H1 (cell line): Measurements from ENCODE around the gene ANXA1. TPM values are rescaled to one million over a fixed set of nuclear protein-coding genes. Genes with fewer than 3 reads are reported as not detected.

Source experiments
- CTCF ChIA-PET: fragments of 300-600 bp; sonication (Branson Sonifier 250); formaldehyde crosslinking; loops from one replicate; lab custom pipeline; 2021; ENCODE audit not compliant: partially characterized antibody; lab: Charles Lee
- POLR2A ChIA-PET: fragments of 300-600 bp; sonication (Branson Sonifier 250); formaldehyde crosslinking; loops from one replicate; lab custom pipeline; 2021; ENCODE audit warnings: inconsistent platforms; ENCODE audit not compliant: partially characterized antibody; lab: Charles Lee
- DNase-seq, 2 experiments: peaks; one replicate each; pipeline versions ENCODE4 v3.0.0 to v3.0.0-alpha.2; 2010 to 2022; ENCODE audit warnings: low spot score in 2 of 2, low read depth in 1 of 2, mixed read lengths in 1 of 2
- FAIRE-seq: peaks from 2 replicates; lab custom pipeline; 2011; peaks lifted over from hg19 to GRCh38; lab: Jason Lieb, UNC
- H2AFZ ChIP-seq: 2 replicates; pipeline ENCODE4 v1.8.1; 2012; ENCODE audit warnings: low read length, inconsistent platforms
- H2AK5ac ChIP-seq: 2 replicates; pipeline ENCODE4 v1.6.1; 2013; ENCODE audit warnings: low read depth, low read length
- H2BK120ac ChIP-seq: replicated peaks from 2 replicates; pipeline ENCODE3; 2013; ENCODE audit warnings: low read depth, low read length, inconsistent platforms
- H2BK12ac ChIP-seq: 2 replicates; pipeline ENCODE4 v1.6.1; 2013; ENCODE audit warnings: low read depth, low read length
- H2BK15ac ChIP-seq: 2 replicates; pipeline ENCODE4 v1.6.1; 2013; ENCODE audit warnings: low read length
- H2BK20ac ChIP-seq: 2 replicates; pipeline ENCODE4 v1.6.1; 2013; ENCODE audit warnings: low read length
- H2BK5ac ChIP-seq: 2 replicates; pipeline ENCODE4 v1.6.1; 2013; ENCODE audit warnings: low read depth, low read length
- H3K14ac ChIP-seq: 2 replicates; pipeline ENCODE4 v1.6.1; 2013; ENCODE audit warnings: inconsistent platforms; ENCODE audit not compliant: insufficient read length
- H3K18ac ChIP-seq: 2 replicates; pipeline ENCODE4 v1.6.1; 2013; ENCODE audit warnings: low read length; ENCODE audit errors: extremely low read depth
- H3K23ac ChIP-seq: 2 replicates; pipeline ENCODE4 v1.6.1; 2013; ENCODE audit warnings: inconsistent platforms; ENCODE audit not compliant: insufficient read length
- H3K23me2 ChIP-seq: 2 replicates; pipeline ENCODE4 v1.6.1; 2013; ENCODE audit warnings: low read depth, low read length
- H3K27ac ChIP-seq: 2 replicates; pipeline ENCODE4 v1.6.1; 2011; ENCODE audit warnings: low read depth, low read length, inconsistent platforms
- H3K27me3 ChIP-seq, 4 experiments: replicated peaks in 1 of 4; 1 replicate in 1 of 4; 2 replicates in 3 of 4; pipeline versions ENCODE4 v1.6.1 to v1.8.1; 2011 to 2013; ENCODE audit warnings: low read length in 3 of 4, mild to moderate bottlenecking in 3 of 4, inconsistent platforms in 2 of 4, mixed read lengths in 2 of 4, moderate library complexity in 1 of 4; ENCODE audit not compliant: control insufficient read depth in 3 of 4, insufficient read depth in 3 of 4; ENCODE audit errors: extremely low read depth in 1 of 4
- H3K36me3 ChIP-seq, 4 experiments: 2 replicates each; pipeline versions ENCODE4 v1.6.1 to v1.8.1; 2011 to 2013; ENCODE audit warnings: mild to moderate bottlenecking in 4 of 4, low read length in 3 of 4, moderate library complexity in 2 of 4, control low read depth in 1 of 4, inconsistent platforms in 1 of 4; ENCODE audit not compliant: insufficient read depth in 4 of 4, control insufficient read depth in 2 of 4
- H3K4ac ChIP-seq: replicated peaks from 2 replicates; pipeline ENCODE3; 2013; ENCODE audit warnings: low read length, low read depth, mixed read lengths, inconsistent platforms; ENCODE audit not compliant: insufficient read length
- H3K4me1 ChIP-seq, 4 experiments: replicated peaks in 1 of 4; 1 replicate in 1 of 4; 2 replicates in 3 of 4; pipeline versions ENCODE4 v1.6.1 to v1.8.1; 2011 to 2013; ENCODE audit warnings: low read length in 3 of 4, inconsistent platforms in 2 of 4, mixed read lengths in 1 of 4; ENCODE audit not compliant: insufficient read depth in 4 of 4, control insufficient read depth in 3 of 4
- H3K4me2 ChIP-seq, 2 experiments: 2 replicates each; pipeline versions ENCODE4 v1.6.1 to v1.8.1; 2011 to 2013; ENCODE audit warnings: low read depth in 2 of 2, low read length in 2 of 2, control low read depth in 1 of 2, inconsistent platforms in 1 of 2, mild to moderate bottlenecking in 1 of 2; ENCODE audit not compliant: insufficient read depth in 1 of 2
- H3K4me3 ChIP-seq, 4 experiments: fragments of 200-600, 300-600 bp in 1 of 4; sonication (generic), shearing (Covaris generic), sonication (Bioruptor Twin) in 1 of 4; 2 replicates each; pipeline versions ENCODE4 v1.5.1 to v1.8.1; 2011 to 2016; ENCODE audit warnings: low read length in 4 of 4, low read depth in 3 of 4, control low read depth in 2 of 4, inconsistent platforms in 2 of 4, mild to moderate bottlenecking in 2 of 4, mixed read lengths in 1 of 4, moderate library complexity in 1 of 4; ENCODE audit not compliant: insufficient read depth in 2 of 4; ENCODE audit errors: extremely low read depth in 1 of 4
- H3K56ac ChIP-seq: replicated peaks from 2 replicates; pipeline ENCODE3; 2013; ENCODE audit warnings: low read depth, mild to moderate bottlenecking, mixed read lengths, low read length, inconsistent platforms; ENCODE audit not compliant: insufficient read length
- H3K79me1 ChIP-seq: 2 replicates; pipeline ENCODE4 v1.6.1; 2013; ENCODE audit warnings: low read depth, low read length, control low read depth
- H3K79me2 ChIP-seq, 2 experiments: 2 replicates each; pipeline versions ENCODE4 v1.6.1 to v1.8.1; 2012 to 2013; ENCODE audit warnings: low read length in 2 of 2, mild to moderate bottlenecking in 2 of 2, inconsistent platforms in 1 of 2; ENCODE audit not compliant: insufficient read depth in 2 of 2, control insufficient read depth in 1 of 2
- H3K9ac ChIP-seq, 4 experiments: replicated peaks in 1 of 4; 1 replicate in 1 of 4; 2 replicates in 3 of 4; pipeline versions ENCODE4 v1.6.1 to v1.8.1; 2011 to 2013; ENCODE audit warnings: low read depth in 3 of 4, low read length in 3 of 4, control low read depth in 2 of 4, mild to moderate bottlenecking in 2 of 4, moderate library complexity in 2 of 4, inconsistent platforms in 1 of 4; ENCODE audit errors: extremely low read depth in 1 of 4
- H3K9me3 ChIP-seq, 2 experiments: 2 replicates each; pipeline versions ENCODE4 v1.6.1 to v1.8.1; 2012 to 2013; ENCODE audit warnings: mild to moderate bottlenecking in 2 of 2, moderate library complexity in 2 of 2, control low read depth in 1 of 2, inconsistent platforms in 1 of 2, low read depth in 1 of 2, low read length in 1 of 2, mixed read lengths in 1 of 2; ENCODE audit not compliant: insufficient read depth in 2 of 2
- H4K20me1 ChIP-seq, 2 experiments: replicated peaks in 1 of 2; 2 replicates each; pipeline versions ENCODE3 to v1.8.1; 2011 to 2013; ENCODE audit warnings: inconsistent platforms in 2 of 2, low read length in 2 of 2, mild to moderate bottlenecking in 1 of 2; ENCODE audit not compliant: insufficient read depth in 2 of 2, control insufficient read depth in 1 of 2
- H4K5ac ChIP-seq: 2 replicates; pipeline ENCODE4 v1.6.1; 2013; ENCODE audit warnings: low read length, low read depth, mixed read lengths, inconsistent platforms; ENCODE audit not compliant: insufficient read length
- H4K8ac ChIP-seq: 2 replicates; pipeline ENCODE4 v1.8.0; 2013; ENCODE audit warnings: mild to moderate bottlenecking, moderate library complexity, low read length, inconsistent platforms; ENCODE audit not compliant: insufficient read depth; ENCODE audit errors: extremely low read depth
- H4K91ac ChIP-seq: replicated peaks from 2 replicates; pipeline ENCODE3; 2013; ENCODE audit warnings: low read length, mixed read lengths, inconsistent platforms; ENCODE audit not compliant: insufficient read length
- EGR1 ChIP-seq: IDR thresholded peaks from 2 replicates; pipeline ENCODE4 v1.6.1; 2011; ENCODE audit warnings: low read depth, low read length, borderline replicate concordance
- KDM1A ChIP-seq: fragments of 200-600, 300-600 bp; sonication (generic); IDR thresholded peaks from 2 replicates; pipeline ENCODE4 v1.7.1; 2016; ENCODE audit warnings: mild to moderate bottlenecking, low read length, borderline replicate concordance
- RXRA ChIP-seq: IDR thresholded peaks from 2 replicates; pipeline ENCODE4 v1.6.1; 2011; ENCODE audit warnings: low read depth, mild to moderate bottlenecking, low read length, moderate library complexity; ENCODE audit not compliant: insufficient read depth
- SIRT6 ChIP-seq: IDR thresholded peaks from one replicate; pipeline ENCODE4 v1.7.1; 2012; ENCODE audit warnings: low read length, inconsistent platforms
- SIX5 ChIP-seq: IDR thresholded peaks from 2 replicates; pipeline ENCODE4 v1.6.1; 2011; ENCODE audit warnings: mild to moderate bottlenecking, low read depth, low read length
- YY1 ChIP-seq: IDR thresholded peaks from 2 replicates; pipeline ENCODE4 v1.6.1; 2011; ENCODE audit warnings: low read depth, mild to moderate bottlenecking, low read length
- polyA plus RNA-seq, 7 experiments: library from polyadenylated mRNA; depleted of rRNA in 3 of 7; stranded (reverse) in 5 of 7; unstranded in 2 of 7; fragments of >200 nt in 5 of 7; fragments of 200-250 nt in 2 of 7; gene quantifications; 1 replicate in 5 of 7; 2 replicates in 1 of 7; 4 replicates in 1 of 7; pipeline versions ENCODE4 v1.2.1 to v1.2.3, GENCODE V29; 2011 to 2013; ENCODE audit warnings: missing spikeins in 2 of 7, mixed read lengths in 2 of 7
- total RNA-seq: library from RNA; stranded (reverse); fragmentation: NEBNext Ultra II Directional; extraction: Animal tissue kit (Norgen Biotek cat#: 25700); gene quantifications from 2 replicates; pipeline ENCODE4 v1.2.1, GENCODE V29; 2021
- TF ChIP-seq, protein P1 (sequence below): IDR thresholded peaks from 2 replicates; pipeline ENCODE4 v1.6.1; 2012; ENCODE audit warnings: inconsistent platforms

Gene ANXA1
- total and polyA plus RNA-seq, 2 of the 8 experiments (the other 6 are each of a cell fraction or from before 2014, with no cell fraction given): 0.71 to 5.7 TPM

GRCh38 chr9:73118286-73118685, 33.4 kb upstream of the ANXA1 start:
- H3K9me3 ChIP-seq: no peaks in the 10 kb centered on the region
- H3K4me1 ChIP-seq: no peaks in the 10 kb centered on the region
- H3K4ac ChIP-seq: no peak overlapping the region
- no peak overlapping the region for H4K91ac ChIP-seq
- H2AK5ac ChIP-seq: no peak overlapping the region
- H2BK20ac ChIP-seq: no peak overlapping the region
- H4K8ac ChIP-seq: no peak overlapping the region
- no peak overlapping the region for H3K56ac ChIP-seq
- H2AFZ ChIP-seq: no peak overlapping the region
- no peak overlapping the region for H2BK5ac ChIP-seq
- H3K27ac ChIP-seq: no peak overlapping the region
- POLR2A ChIA-PET: no interaction called here
- DNase-seq: no peak
- H3K36me3 ChIP-seq: no peaks in the 10 kb centered on the region
- H2BK12ac ChIP-seq: no peak overlapping the region
- H3K4me3 ChIP-seq: no peak overlapping the region
- H3K79me1 ChIP-seq: no peaks in the 10 kb centered on the region
- H2BK15ac ChIP-seq: no peak overlapping the region
- H3K4me2 ChIP-seq: no peak overlapping the region
- FAIRE-seq: no peak
- TF ChIP-seq, protein P1, sequence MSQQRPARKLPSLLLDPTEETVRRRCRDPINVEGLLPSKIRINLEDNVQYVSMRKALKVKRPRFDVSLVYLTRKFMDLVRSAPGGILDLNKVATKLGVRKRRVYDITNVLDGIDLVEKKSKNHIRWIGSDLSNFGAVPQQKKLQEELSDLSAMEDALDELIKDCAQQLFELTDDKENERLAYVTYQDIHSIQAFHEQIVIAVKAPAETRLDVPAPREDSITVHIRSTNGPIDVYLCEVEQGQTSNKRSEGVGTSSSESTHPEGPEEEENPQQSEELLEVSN: no peak
- no peak for TF ChIP-seq SIRT6
- no peak for TF ChIP-seq RXRA
- TF ChIP-seq SIX5: no peak
- TF ChIP-seq YY1: no peak
- no peak for TF ChIP-seq KDM1A
- TF ChIP-seq EGR1: no peak
- TF ChIP-seq, all 59 proteins: peak for 0
- Histone ChIP-seq H4K20me1 (no peaks in the 10 kb centered on the region), H3K23me2 (no peaks in the 10 kb centered on the region), H3K18ac (no peak overlapping the region), H3K79me2 (no peaks in the 10 kb centered on the region), H2BK120ac (no peak overlapping the region), H4K5ac (no peak overlapping the region), H3K9ac (no peak overlapping the region), H3K23ac (no peak overlapping the region), H3K14ac (no peak overlapping the region), H3K27me3 (no peaks in the 10 kb centered on the region)
- CTCF ChIA-PET: interaction anchor here (3.6 kb wide), 1 partner anchor 11 kb away, joined by 15 read pairs; no protein-coding TSS in a partner anchor
